ENCODE measurements around the gene LSM14A.
"Not testable (repeated sequence)": the region's sequence is repeated elsewhere in the genome, so short reads cannot be mapped to it uniquely, and the experiment has no call there.

LSM14A gene

DNA sequence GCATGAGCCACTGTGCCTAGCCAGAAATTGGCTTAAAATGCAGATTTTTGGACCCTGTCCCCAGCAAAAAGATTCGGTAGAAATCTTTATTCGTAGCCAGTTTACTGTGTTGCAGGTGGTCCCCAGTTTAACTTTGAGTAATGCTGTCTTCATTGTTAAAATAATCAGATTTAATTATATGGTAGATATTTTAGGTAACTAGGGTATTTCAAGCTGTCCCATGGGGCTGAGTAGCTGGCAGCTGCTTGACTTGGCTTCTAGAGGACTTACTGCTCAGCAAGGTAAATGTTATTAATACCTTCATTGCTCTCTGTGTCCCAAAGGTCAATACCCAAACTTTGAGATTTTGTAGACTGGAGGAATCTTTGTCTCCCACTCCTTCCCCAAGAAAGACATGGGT is 21.1 kb downstream of the LSM14A start:
- no peak for DNase-seq

DNA sequence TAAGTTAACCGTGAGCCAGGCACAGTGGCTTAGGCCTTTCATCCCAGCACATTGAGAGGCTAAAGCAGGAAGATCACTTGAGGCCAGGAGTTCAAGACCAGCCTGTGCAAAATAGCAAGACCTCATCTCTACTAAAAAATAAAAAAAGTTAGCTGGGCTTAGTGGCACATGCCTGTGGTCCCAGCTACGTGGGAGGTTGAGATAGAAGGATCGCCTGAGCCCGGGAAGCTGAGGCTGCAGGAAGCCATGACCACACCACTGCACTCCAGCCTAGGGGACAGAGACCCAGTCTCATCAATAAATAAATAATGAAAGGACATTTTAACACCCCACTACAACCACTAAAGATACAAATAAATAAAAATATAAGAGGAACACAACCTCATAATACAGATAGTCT is 21.6 kb downstream of the LSM14A start:
- DNase-seq = no peak

GRCh38 chr19:34201133-34201532 is 28.8 kb downstream of the LSM14A start:
- no peak for DNase-seq

DNA sequence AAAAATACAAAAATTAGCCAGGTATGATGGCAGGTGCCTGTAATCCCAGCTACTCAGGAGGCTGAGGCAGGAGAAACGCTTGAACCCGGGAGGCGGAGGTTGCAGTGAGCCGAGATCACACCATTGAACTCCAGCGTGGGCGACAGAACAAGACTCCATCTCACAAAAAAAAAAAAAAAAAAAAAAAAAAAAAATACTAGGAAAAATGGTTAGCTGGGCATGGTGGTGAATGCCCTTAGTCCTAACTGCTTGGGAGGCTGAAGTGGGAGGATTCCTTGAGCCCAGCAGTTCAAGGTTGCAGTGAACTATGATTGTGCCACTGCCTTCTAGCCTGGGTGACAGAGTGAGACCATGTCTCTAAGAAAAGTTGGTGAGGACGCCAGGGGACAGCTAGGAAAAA is 33.0 kb downstream of the LSM14A start:
- not testable (repeated sequence) for DNase-seq

DNA sequence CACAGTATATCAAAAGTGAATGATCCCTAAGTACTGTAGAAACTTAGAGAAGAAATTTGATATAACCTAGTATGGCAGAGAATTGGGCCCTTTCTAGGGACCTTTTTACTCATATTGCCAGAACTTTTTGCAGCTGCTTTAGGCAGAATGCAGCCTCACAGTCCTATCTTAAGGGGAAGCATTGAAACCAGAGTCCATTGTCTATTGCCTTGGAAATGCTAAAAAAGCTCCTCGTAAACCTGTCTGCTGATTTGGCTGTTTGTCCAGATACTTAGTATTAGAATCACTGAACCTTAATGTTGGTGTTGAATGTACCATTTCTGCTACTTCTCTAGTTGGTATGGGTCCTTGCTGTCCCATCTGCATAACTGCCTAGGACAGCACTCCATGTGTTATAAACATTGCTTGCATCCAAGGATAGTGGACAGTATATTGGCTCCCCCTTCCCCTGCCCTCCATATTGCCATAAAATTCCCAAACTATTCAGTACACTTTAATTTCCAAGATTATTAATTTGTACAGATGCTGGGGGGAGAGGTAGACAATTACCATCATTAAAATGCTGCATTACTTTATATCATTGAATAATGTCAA is 36.1 kb downstream of the LSM14A start:
- DNase-seq = no peak

DNA sequence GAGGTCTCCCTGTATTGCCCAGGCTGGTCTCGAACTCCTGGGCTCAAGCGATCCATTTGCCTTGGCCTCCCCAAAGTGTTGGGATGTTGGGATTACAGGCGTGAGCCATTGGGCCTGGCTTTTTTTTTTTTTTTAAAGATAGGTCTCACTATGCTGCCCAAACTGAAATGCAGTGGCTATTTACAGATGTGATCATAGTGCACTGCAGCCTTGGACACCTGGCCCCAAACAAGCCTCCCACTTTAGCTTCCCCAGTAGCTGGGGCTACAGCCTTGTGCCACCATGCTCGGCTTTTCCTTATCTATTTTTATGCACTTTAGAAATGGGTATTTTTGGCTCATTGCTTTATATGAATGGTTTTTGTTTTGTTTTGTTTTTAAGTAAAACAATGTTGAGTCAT is 37.4 kb downstream of the LSM14A start:
- DNase-seq = no peak

DNA sequence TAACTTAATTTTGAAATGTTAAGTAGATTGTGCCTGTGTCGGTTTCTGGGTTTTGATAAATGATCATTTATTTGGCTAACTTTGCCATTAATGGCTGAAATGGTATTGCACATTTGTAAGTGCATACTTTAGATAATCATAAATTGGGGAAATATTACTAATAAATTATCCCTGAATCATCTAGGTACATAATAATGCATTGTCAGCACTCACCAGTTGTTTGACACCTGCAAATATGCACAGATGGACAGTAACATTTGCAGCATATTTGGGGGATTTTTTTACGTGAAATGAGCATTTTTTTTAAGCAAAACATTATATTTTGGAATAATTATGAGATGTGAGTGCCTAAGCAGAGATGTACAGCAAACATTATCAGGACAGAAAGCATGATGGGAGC is 41.0 kb downstream of the LSM14A start:
- DNase-seq = no peak

DNA sequence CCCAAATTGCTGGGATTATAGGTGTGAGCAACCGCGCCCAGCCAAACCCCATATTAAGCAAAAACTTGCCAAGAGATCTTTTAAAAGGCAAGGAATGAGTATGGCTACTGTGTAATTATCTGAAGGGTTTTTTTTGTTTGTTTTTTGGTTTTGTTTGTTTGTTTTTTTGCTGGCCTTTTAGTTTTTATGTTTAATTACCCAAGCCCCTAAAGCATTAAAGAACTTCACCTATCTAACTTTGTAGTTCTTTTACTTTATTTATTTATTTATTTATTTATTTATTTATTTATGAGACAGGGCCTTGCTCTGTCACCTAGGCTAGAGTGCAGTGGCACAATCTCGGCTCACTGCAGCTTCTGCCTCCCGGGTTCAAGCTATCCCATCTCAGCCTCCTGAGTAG is 41.7 kb downstream of the LSM14A start:
- no peak for DNase-seq

GRCh38 chr19:34215006-34215665 is 42.8 kb downstream of the LSM14A start:
- no peak for DNase-seq

DNA sequence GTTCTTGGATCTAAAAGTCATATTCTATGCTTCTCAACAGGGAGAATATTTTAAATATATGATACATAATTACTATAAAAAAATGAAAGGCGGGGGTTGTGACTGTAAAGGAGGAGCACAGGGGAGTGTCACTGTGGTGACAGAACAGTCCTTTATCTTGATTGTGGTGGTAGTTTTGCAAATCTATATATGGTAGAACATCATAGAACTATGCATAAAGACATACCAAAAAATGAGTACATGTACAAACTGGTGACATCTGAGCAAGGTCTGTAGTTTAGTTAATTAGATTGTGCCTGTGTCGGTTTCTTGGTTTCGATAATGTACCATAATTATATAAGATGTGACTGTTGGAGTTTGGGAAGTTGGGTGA is 43.3 kb downstream of the LSM14A start:
- DNase-seq = no peak

- DNase-seq = not testable (repeated sequence)
Observed at GRCh38 chr19:34216745-34217219, 44.5 kb downstream of the LSM14A start.

DNA sequence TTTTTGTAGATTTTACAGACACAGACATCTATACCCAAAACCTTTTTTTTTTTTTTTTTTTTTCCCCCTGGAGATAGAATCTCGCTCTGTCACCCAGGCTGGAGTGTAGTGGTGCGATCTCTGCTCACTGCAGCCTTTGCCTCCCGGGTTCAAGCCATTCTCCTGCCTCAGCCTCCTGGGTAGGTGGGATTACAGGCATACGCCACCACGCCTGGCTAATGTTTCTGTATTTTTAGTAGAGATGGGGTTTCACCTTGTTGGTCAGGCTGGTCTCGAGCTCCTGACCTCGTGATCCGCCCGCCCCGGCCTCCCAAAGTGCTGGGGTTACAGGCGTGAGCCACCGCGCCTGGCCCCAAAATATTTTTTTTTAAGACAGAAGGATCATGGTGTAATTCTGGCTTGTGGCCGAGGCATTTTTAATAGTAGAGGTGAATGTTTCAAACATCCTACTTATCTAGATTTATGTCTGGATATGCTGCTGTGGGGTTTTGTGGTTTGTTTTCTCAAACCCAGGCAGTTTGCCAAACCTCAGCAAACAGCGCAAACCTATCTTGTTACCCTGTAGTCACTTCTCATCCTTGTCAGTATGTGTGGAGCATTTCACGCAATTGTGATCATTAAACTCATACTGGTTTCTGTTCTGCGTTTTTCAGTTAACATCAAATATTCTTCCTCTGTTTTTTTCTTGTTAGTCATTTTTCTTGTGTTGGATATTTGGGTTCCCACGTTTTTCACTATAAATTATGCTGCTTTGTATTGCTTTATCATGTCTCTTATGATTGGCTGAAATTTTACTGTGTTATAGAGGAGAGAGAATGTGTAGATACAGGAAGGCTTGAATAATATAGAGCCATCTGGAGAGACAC is 45.9 kb downstream of the LSM14A start:
- no peak for DNase-seq

DNA sequence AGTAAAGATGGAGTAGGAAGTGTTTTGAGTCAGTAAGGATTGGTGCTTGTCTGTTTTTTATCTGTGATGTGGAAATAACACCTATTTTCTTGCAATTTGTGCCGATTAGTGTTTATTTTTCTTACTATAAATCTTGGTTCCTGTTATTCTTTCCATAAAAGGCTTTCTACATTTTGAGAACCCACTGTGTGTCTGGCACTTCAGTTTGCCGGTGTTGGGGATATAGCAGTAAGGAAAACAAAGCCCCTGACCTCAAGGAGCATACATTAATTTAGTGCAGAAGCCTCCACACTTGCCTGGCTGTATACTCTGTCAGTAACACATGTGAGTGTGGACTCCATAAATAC is 46.5 kb downstream of the LSM14A start:
- DNase-seq = no peak

- no peak for DNase-seq
Observed at GRCh38 chr19:34220472-34221063, 48.3 kb downstream of the LSM14A start.

GRCh38 chr19:34222386-34222785 is 50.1 kb downstream of the LSM14A start:
- no peak for DNase-seq

GRCh38 chr19:34224996-34225658 is 52.8 kb downstream of the LSM14A start:
- no peak for DNase-seq

DNA sequence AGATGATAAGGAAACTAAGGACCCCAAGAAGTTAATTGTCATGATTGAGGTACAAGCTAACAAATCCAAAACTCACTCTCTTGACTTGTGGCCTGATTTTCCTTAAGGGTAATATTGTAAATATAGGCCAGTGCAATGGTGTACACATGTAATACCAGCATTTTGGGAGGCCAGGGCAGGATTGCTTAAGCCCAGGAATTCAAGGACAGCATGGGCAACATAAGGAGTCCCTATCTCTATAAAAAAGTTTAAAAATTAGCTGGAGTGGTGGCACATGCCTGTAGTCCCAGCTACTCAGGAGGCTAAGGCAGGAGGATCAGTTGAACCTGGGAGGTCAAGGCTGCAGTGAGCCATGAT is 53.3 kb downstream of the LSM14A start:
- DNase-seq = no peak

GRCh38 chr19:34226036-34226435 is 53.7 kb downstream of the LSM14A start:
- no peak for DNase-seq

- no peak for DNase-seq
Observed at GRCh38 chr19:34228347-34228746, 56.0 kb downstream of the LSM14A start.

GRCh38 chr19:34228762-34229161 is 56.5 kb downstream of the LSM14A start:
- DNase-seq = no peak

GRCh38 chr19:34229721-34230120 is 57.4 kb downstream of the LSM14A start:
- DNase-seq = no peak

DNA sequence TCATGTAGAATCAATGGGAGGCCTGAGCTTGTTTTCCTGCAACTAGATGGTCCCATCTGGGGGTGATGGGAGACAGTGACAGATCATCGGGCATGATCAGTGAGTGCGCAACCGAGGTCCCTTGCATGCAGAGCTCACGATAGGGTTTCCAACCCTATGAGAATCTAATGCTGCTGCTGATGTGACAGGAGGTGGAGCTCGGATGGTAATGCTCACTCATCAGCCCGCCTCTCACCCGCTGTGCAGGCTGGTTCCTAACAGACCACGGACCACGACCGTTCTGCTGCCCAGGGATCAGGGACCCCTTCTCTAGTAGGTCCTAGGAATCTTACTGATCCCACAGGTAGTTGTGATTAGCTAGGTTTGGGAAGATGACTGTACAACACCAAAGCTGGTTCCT is 58.5 kb downstream of the LSM14A start:
- DNase-seq = no peak

- no peak for DNase-seq
Observed at GRCh38 chr19:34231439-34231838, 59.1 kb downstream of the LSM14A start.

Measured in NCI-H1048 (cell line).